IMR-90 (cell line): ENCODE data around the gene RPL27A. TPM values are rescaled to one million over a fixed set of nuclear protein-coding genes. Genes with fewer than 3 reads are reported as not detected.

Experiments
- ATAC-seq: fragments of 200-7000 bp; cut with Tn5 transposase; 2 replicates; pipeline ENCODE4 v1.9.1; 2020; ENCODE audit warnings: low read depth, mild to moderate bottlenecking, moderate library complexity
- BruUV-seq: library from RNA; stranded (reverse); fragments of 400-500 nt; replicated peaks from 2 replicates; lab custom pipeline; 2021; lab: Mats Ljungman, UMichigan
- CTCF ChIA-PET: fragments of 300-600 bp; formaldehyde crosslinking; extraction: SDS; loops from one replicate; lab custom pipeline; 2021; ENCODE audit warnings: antibody characterized with exemption; lab: Yijun Ruan, JAX
- POLR2A ChIA-PET: fragments of 300-600 bp; sonication (Branson Sonifier 250); formaldehyde crosslinking; loops from one replicate; lab custom pipeline; 2022; ENCODE audit warnings: antibody characterized with exemption; ENCODE audit not compliant: unreplicated experiment; lab: Charles Lee
- DNase-seq: peaks from one replicate; pipeline ENCODE4 v3.0.0; 2013
- H2AFZ ChIP-seq: replicated peaks from 2 replicates; pipeline ENCODE3; 2013; ENCODE audit warnings: low read length, mild to moderate bottlenecking; ENCODE audit not compliant: poor library complexity
- H2AK5ac ChIP-seq: 2 replicates; pipeline ENCODE4 v1.6.1; 2013; ENCODE audit warnings: low read depth, low read length, inconsistent platforms
- H2AK9ac ChIP-seq: replicated peaks from 2 replicates; pipeline ENCODE3; 2013; ENCODE audit warnings: mild to moderate bottlenecking, low read depth, low read length, moderate library complexity; ENCODE audit not compliant: poor library complexity
- H2BK120ac ChIP-seq: 2 replicates; pipeline ENCODE4 v1.6.1; 2013; ENCODE audit warnings: low read depth, low read length, inconsistent platforms
- H2BK15ac ChIP-seq: 3 replicates; pipeline ENCODE4 v1.6.1; 2013; ENCODE audit warnings: low read depth, low read length, inconsistent platforms
- H2BK20ac ChIP-seq: 2 replicates; pipeline ENCODE4 v1.6.1; 2013; ENCODE audit warnings: low read depth, mild to moderate bottlenecking, inconsistent platforms, low read length, moderate library complexity
- H2BK5ac ChIP-seq: 2 replicates; pipeline ENCODE4 v1.6.1; 2013; ENCODE audit warnings: mild to moderate bottlenecking, low read depth, low read length, inconsistent platforms; ENCODE audit not compliant: poor library complexity, severe bottlenecking
- H3K14ac ChIP-seq: replicated peaks from 2 replicates; pipeline ENCODE4 v1.6.1; 2013; ENCODE audit warnings: low read depth, low read length, inconsistent platforms
- H3K18ac ChIP-seq: 2 replicates; pipeline ENCODE4 v1.6.1; 2013; ENCODE audit warnings: low read depth, low read length, control low read depth
- H3K23ac ChIP-seq: 2 replicates; pipeline ENCODE4 v1.6.1; 2013; ENCODE audit warnings: low read depth, low read length, inconsistent platforms
- H3K27ac ChIP-seq: 2 replicates; pipeline ENCODE4 v1.5.1; 2013; ENCODE audit warnings: mild to moderate bottlenecking, control low read depth, low read length; ENCODE audit not compliant: insufficient read depth
- H3K27me3 ChIP-seq: 2 replicates; pipeline ENCODE4 v1.6.1; 2013; ENCODE audit warnings: low read length; ENCODE audit not compliant: control insufficient read depth, insufficient read depth
- H3K36me3 ChIP-seq: 2 replicates; pipeline ENCODE4 v1.6.1; 2013; ENCODE audit warnings: low read length, mixed read lengths; ENCODE audit not compliant: control insufficient read depth, insufficient read depth
- H3K4ac ChIP-seq: 2 replicates; pipeline ENCODE4 v1.6.1; 2013; ENCODE audit warnings: low read depth, low read length, inconsistent platforms
- H3K4me1 ChIP-seq: 2 replicates; pipeline ENCODE4 v1.6.1; 2013; ENCODE audit warnings: low read length, mixed read lengths; ENCODE audit not compliant: control insufficient read depth, insufficient read depth
- H3K4me2 ChIP-seq: 2 replicates; pipeline ENCODE4 v1.6.1; 2013; ENCODE audit warnings: low read depth, mild to moderate bottlenecking, control low read depth, low read length, moderate library complexity
- H3K4me3 ChIP-seq: 2 replicates; pipeline ENCODE4 v1.5.1; 2013; ENCODE audit warnings: low read depth, mild to moderate bottlenecking, control low read depth, low read length, moderate library complexity; ENCODE audit not compliant: insufficient read depth
- H3K56ac ChIP-seq: 2 replicates; pipeline ENCODE4 v1.6.1; 2013; ENCODE audit warnings: low read length, inconsistent platforms; ENCODE audit not compliant: insufficient read depth; ENCODE audit errors: extremely low read depth
- H3K79me1 ChIP-seq, 2 experiments: 2 replicates each; pipeline ENCODE4 v1.6.1; 2013; ENCODE audit warnings: low read length in 2 of 2, inconsistent platforms in 1 of 2, low read depth in 1 of 2
- H3K9ac ChIP-seq: 2 replicates; pipeline ENCODE4 v1.6.1; 2013; ENCODE audit warnings: low read depth, low read length, control low read depth
- H3K9me1 ChIP-seq: 2 replicates; pipeline ENCODE4 v1.6.1; 2013; ENCODE audit warnings: low read length, inconsistent platforms; ENCODE audit not compliant: insufficient read depth
- H3K9me3 ChIP-seq: 2 replicates; pipeline ENCODE4 v1.6.1; 2013; ENCODE audit warnings: low read length; ENCODE audit not compliant: control insufficient read depth, insufficient read depth
- H4K20me1 ChIP-seq: 2 replicates; pipeline ENCODE4 v1.6.1; 2013; ENCODE audit warnings: low read length, inconsistent platforms; ENCODE audit not compliant: insufficient read depth
- H4K5ac ChIP-seq: 2 replicates; pipeline ENCODE4 v1.6.1; 2013; ENCODE audit warnings: mild to moderate bottlenecking, low read depth, low read length, control low read depth
- H4K8ac ChIP-seq, 2 experiments: 2 replicates each; pipeline ENCODE4 v1.6.1; 2013; ENCODE audit warnings: low read depth in 2 of 2, low read length in 2 of 2, control low read depth in 1 of 2, inconsistent platforms in 1 of 2
- H4K91ac ChIP-seq: 2 replicates; pipeline ENCODE4 v1.6.1; 2013; ENCODE audit warnings: low read depth, low read length, inconsistent platforms; ENCODE audit not compliant: insufficient read depth
- MXI1 ChIP-seq: IDR thresholded peaks from 2 replicates; pipeline ENCODE4 v1.6.1; 2012; ENCODE audit warnings: low read depth, mild to moderate bottlenecking, low read length, moderate library complexity, borderline replicate concordance
- NFE2L2 ChIP-seq: fragments of 150-350 bp; IDR thresholded peaks from 2 replicates; pipeline ENCODE4 v1.6.1; 2016; ENCODE audit warnings: low read depth, mild to moderate bottlenecking, low read length
- RFX5 ChIP-seq: IDR thresholded peaks from 2 replicates; pipeline ENCODE4 v1.8.0; 2012; ENCODE audit warnings: low read depth, mild to moderate bottlenecking, low read length, moderate library complexity
- WGBS, 2 experiments: methylation state at CpG; one replicate each; pipeline versions ENCODE4 v1.1.5 to v1.1.7; 2013; ENCODE audit warnings: missing lambda C conversion rate in 2 of 2; ENCODE audit not compliant: insufficient read length in 1 of 2; ENCODE audit errors: extremely low coverage in 2 of 2; 5-methylcytosine and 5-hydroxymethylcytosine counted together
- dilution Hi-C: fragments of 300-500 bp; cut with HindIII; formaldehyde crosslinking; loops from one replicate; pipeline ENCODE4 v1.14.3; 2018; ENCODE audit warnings: low sequenced_read_pairs; ENCODE audit not compliant: unreplicated experiment
- in situ Hi-C: fragments of 300-500 bp; cut with MboI; formaldehyde crosslinking; loops from 3 replicates; pipeline ENCODE4 v1.14.3; 2019; ENCODE audit warnings: low sequenced_read_pairs, inconsistent platforms, mixed read lengths
- intact Hi-C: fragments of 100-400 bp; cut with micrococcal nuclease; formaldehyde crosslinking; loops from 2 replicates; pipeline ENCODE4 v1.10.0; 2022
- polyA plus RNA-seq, 3 experiments: library from polyadenylated mRNA; depleted of rRNA; stranded (reverse); fragments of >200 nt; gene quantifications; 2 replicates each; pipeline ENCODE4 v1.2.3, GENCODE V29; 2012; ENCODE audit warnings: low replicate concordance in 1 of 3
- total RNA-seq: library from RNA; depleted of rRNA; stranded (reverse); fragments of >200 nt; gene quantifications from 2 replicates; pipeline ENCODE4 v1.2.3, GENCODE V29; 2012

Gene RPL27A
- total and polyA plus RNA-seq, 2 of the 4 experiments (the other 2 are of a cell fraction), result 786 to 849 TPM

DNA sequence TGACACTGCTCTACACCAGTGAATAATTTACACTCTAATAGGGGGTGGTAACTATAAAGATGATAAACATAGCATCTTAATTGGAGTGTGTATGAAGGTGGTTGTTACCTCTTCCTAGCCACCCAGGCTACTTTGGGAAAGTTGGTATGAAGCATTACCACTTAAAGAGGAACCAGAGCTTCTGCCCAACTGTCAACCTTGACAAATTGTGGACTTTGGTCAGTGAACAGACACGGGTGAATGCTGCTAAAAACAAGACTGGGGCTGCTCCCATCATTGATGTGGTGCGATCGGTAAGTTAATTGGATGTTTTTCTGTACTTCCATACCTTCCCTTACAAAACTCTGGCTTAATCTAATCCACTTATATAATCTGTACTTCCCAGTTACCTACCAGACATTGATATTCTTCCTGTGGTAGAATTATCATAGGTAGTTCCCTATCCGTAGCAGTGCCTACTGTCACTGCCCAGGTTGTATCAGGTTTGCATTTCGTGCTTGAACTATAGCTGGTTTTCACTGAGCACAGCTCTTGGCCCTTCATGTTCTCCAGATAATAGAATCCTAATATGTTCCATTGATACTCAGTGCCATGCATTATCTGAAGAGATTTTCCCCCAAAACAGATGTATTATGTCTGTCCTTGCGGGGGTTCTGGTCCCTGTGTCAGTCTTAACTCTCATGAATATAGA lies 2.2 kb downstream of the RPL27A start:
- dilution Hi-C loops, result no loop called here
- no peak overlapping the region for H2BK15ac ChIP-seq
- intact Hi-C loops, result loop anchor here (10.0 kb wide), 1 partner anchor 460 kb away; no protein-coding TSS in a partner anchor
- H3K14ac ChIP-seq, result no peak overlapping the region
- no peak overlapping the region for H3K18ac ChIP-seq
- H2BK20ac ChIP-seq, result no peak overlapping the region
- peaks cover 7% of the 10 kb centered on the region for H3K4me1 ChIP-seq
- H4K91ac ChIP-seq, result no peak overlapping the region
- no peak overlapping the region for H2AK9ac ChIP-seq
- no peak overlapping the region for H3K4ac ChIP-seq
- no peaks in the 10 kb centered on the region for H3K27me3 ChIP-seq
- no peak overlapping the region for H2BK120ac ChIP-seq
- no peak overlapping the region for H3K56ac ChIP-seq
- H3K9me3 ChIP-seq, result no peaks in the 10 kb centered on the region
- H3K27ac ChIP-seq, result no peak overlapping the region
- in situ Hi-C loops, result loop anchor here (25.0 kb wide), 1 partner anchor 453 kb away; no protein-coding TSS in a partner anchor
- TF ChIP-seq RFX5 (no peak), MXI1 (no peak), NFE2L2 (no peak)
- H3K23ac ChIP-seq, result peak overlapping the region; percentile 78; the same call in 1 of the 2 replicates
- no peak overlapping the region for H2BK5ac ChIP-seq
- no CpG with 5 or more reads among the region's 6 CpGs for WGBS, 2 experiments
- no peak for ATAC-seq
- H3K79me1 ChIP-seq, result peaks cover 20 to 48% of the 10 kb centered on the region in 2 experiments
- H3K4me2 ChIP-seq, result no peak overlapping the region
- peak overlapping the region; percentile 98; the same call in 1 of the 2 replicates for H3K9ac ChIP-seq
- peaks cover 29% of the 10 kb centered on the region; the same call in 1 of the 2 replicates for H4K20me1 ChIP-seq
- H3K4me3 ChIP-seq, result no peak overlapping the region
- BruUV-seq, result no TSS peak
- ChIA-PET CTCF (no interaction called here), POLR2A (interaction anchor here (0.6 kb wide), 1 partner anchor 88 kb away, joined by 3 read pairs; no protein-coding TSS in a partner anchor)
- H2AK5ac ChIP-seq, result no peak overlapping the region
- no peak for DNase-seq
- no peak overlapping the region for H4K5ac ChIP-seq
- no peak overlapping the region for H4K8ac ChIP-seq
- H3K9me1 ChIP-seq, result peaks cover under 1% of the 10 kb centered on the region; the same call in 1 of the 2 replicates
- H3K36me3 ChIP-seq, result peaks cover 29% of the 10 kb centered on the region
- H2AFZ ChIP-seq, result no peak overlapping the region
